OCI-LY3 (cell line): Measurements from ENCODE around the gene ABCD3.

Experiments used
- CTCF ChIP-seq: fragments of 200-600, 300-600 bp; sonication (generic); IDR thresholded peaks from 2 replicates; pipeline ENCODE4 v1.5.1; 2014; ENCODE audit warnings: antibody characterized with exemption, low read length, low read depth
- EZH2phosphoT487 ChIP-seq: fragments of 200-600 bp; shearing (Covaris generic); IDR thresholded peaks from 2 replicates; pipeline ENCODE4 v1.6.1; 2018; ENCODE audit warnings: antibody characterized with exemption, mixed run types, low read depth

DNA sequence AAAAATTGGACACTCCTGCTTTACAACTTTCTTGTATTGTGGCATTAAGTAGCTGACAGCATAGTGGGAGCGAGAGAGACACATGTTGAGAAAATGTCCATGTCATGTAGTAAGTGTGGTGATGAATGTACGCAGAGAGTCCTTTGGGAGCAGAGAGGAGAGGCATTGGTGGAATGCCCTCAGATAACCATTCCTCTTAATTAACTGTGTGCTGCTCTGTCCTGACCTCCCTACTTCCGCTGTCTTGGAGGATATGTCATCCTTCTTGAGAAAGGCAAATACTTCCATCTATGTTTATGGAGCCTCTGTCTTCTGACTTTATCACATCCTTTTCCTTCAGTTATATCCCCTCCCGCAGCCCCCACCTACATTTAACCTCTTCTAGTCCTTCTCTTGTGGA, 85.0 kb downstream of the ABCD3 start:
- TF ChIP-seq CTCF (no peak), EZH2phosphoT487 (no peak)
